Liver (tissue), 9 donors: ENCODE results near the gene URB1. TPM values are rescaled to one million over a fixed set of nuclear protein-coding genes. Genes with fewer than 3 reads are reported as not detected.

Experiments
- DNase-seq: peaks from one replicate; pipeline ENCODE4 v3.0.0-alpha.2; 2017; ENCODE audit warnings: low spot score
- H3K27ac ChIP-seq, 2 donors: one replicate each; pipeline ENCODE4 v1.7.0; 2013; ENCODE audit warnings: inconsistent platforms in 2 of 2, low read length in 2 of 2, control low read depth in 1 of 2, low read depth in 1 of 2, mild to moderate bottlenecking in 1 of 2
- H3K27me3 ChIP-seq, 4 donors: one replicate each; pipeline versions ENCODE4 v1.6.1 to v1.7.0; 2013; ENCODE audit warnings: low read length in 3 of 4, inconsistent platforms in 1 of 4, mild to moderate bottlenecking in 1 of 4, moderate library complexity in 1 of 4; ENCODE audit not compliant: control insufficient read depth in 4 of 4, insufficient read depth in 4 of 4
- H3K36me3 ChIP-seq, 4 donors: one replicate each; pipeline versions ENCODE4 v1.6.1 to v1.7.0; 2013; ENCODE audit warnings: low read length in 3 of 4, mild to moderate bottlenecking in 3 of 4, low read depth in 1 of 4, moderate library complexity in 1 of 4; ENCODE audit not compliant: control insufficient read depth in 4 of 4, insufficient read depth in 3 of 4
- H3K4me1 ChIP-seq, 4 donors: one replicate each; pipeline versions ENCODE4 v1.6.1 to v1.7.0; 2013; ENCODE audit warnings: low read length in 3 of 4, mild to moderate bottlenecking in 3 of 4, moderate library complexity in 1 of 4; ENCODE audit not compliant: control insufficient read depth in 4 of 4, insufficient read depth in 4 of 4
- H3K4me3 ChIP-seq, 3 donors: one replicate each; pipeline versions ENCODE4 v1.6.1 to v1.7.0; 2013; ENCODE audit warnings: low read length in 3 of 3, control low read depth in 1 of 3, low read depth in 1 of 3, mild to moderate bottlenecking in 1 of 3
- H3K9ac ChIP-seq, 2 donors: one replicate each; pipeline ENCODE4 v1.7.0; 2013; ENCODE audit warnings: low read length in 2 of 2, mild to moderate bottlenecking in 2 of 2, moderate library complexity in 2 of 2, control low read depth in 1 of 2, low read depth in 1 of 2
- H3K9me3 ChIP-seq, 4 donors: one replicate each; pipeline versions ENCODE4 v1.6.1 to v1.7.0; 2013; ENCODE audit warnings: low read length in 3 of 4; ENCODE audit not compliant: control insufficient read depth in 4 of 4
- ATF3 ChIP-seq: IDR thresholded peaks from 2 replicates; pipeline ENCODE4 v1.6.1; 2016; ENCODE audit warnings: antibody characterized with exemption
- CTCF ChIP-seq: fragments of 150-350 bp; IDR thresholded peaks from 2 replicates; pipeline ENCODE4 v1.5.1; 2017; ENCODE audit warnings: improper control_type of control experiment, low read depth, low read length; ENCODE audit not compliant: missing input control
- EGR1 ChIP-seq, 2 donors: IDR thresholded peaks; 2 replicates each; pipeline ENCODE4 v1.6.1; 2016 to 2018; ENCODE audit warnings: antibody characterized with exemption in 2 of 2, low read depth in 2 of 2
- FOXA1 ChIP-seq: IDR thresholded peaks from 2 replicates; pipeline ENCODE4 v1.6.1; 2016; ENCODE audit warnings: antibody characterized with exemption
- FOXA2 ChIP-seq: IDR thresholded peaks from 2 replicates; pipeline ENCODE4 v1.6.1; 2016; ENCODE audit warnings: antibody characterized with exemption
- GABPA ChIP-seq, 2 donors: IDR thresholded peaks in 1 of 2; conservative IDR thresholded peaks in 1 of 2; 2 replicates each; pipeline ENCODE4 v1.6.1; 2016; ENCODE audit warnings: antibody characterized with exemption in 2 of 2, mild to moderate bottlenecking in 1 of 2, moderate library complexity in 1 of 2
- HNF4A ChIP-seq, 2 donors: conservative IDR thresholded peaks; 2 replicates each; pipeline ENCODE4 v1.6.1; 2016; ENCODE audit warnings: antibody characterized with exemption in 2 of 2, mild to moderate bottlenecking in 2 of 2
- HNF4G ChIP-seq: IDR thresholded peaks from 2 replicates; pipeline ENCODE4 v1.6.1; 2016; ENCODE audit warnings: antibody characterized with exemption
- JUND ChIP-seq, 2 donors: IDR thresholded peaks; 2 replicates each; pipeline ENCODE4 v1.6.1; 2016; ENCODE audit warnings: antibody characterized with exemption in 2 of 2
- MAX ChIP-seq: IDR thresholded peaks from 2 replicates; pipeline ENCODE4 v1.6.1; 2016; ENCODE audit warnings: antibody characterized with exemption
- NR2F2 ChIP-seq: IDR thresholded peaks from 2 replicates; pipeline ENCODE4 v1.6.1; 2016; ENCODE audit warnings: antibody characterized with exemption
- RAD21 ChIP-seq, 2 donors: IDR thresholded peaks; 2 replicates each; pipeline ENCODE4 v1.6.1; 2016; ENCODE audit warnings: antibody characterized with exemption in 2 of 2, mild to moderate bottlenecking in 2 of 2
- REST ChIP-seq: IDR thresholded peaks from 2 replicates; pipeline ENCODE4 v1.6.1; 2016; ENCODE audit warnings: antibody characterized with exemption, mild to moderate bottlenecking
- RXRA ChIP-seq, 2 donors: IDR thresholded peaks; 2 replicates each; pipeline ENCODE4 v1.6.1; 2017 to 2018; ENCODE audit warnings: antibody characterized with exemption in 2 of 2, mild to moderate bottlenecking in 1 of 2
- SP1 ChIP-seq: IDR thresholded peaks from 2 replicates; pipeline ENCODE4 v1.6.1; 2018; ENCODE audit warnings: antibody characterized with exemption, mild to moderate bottlenecking
- TAF1 ChIP-seq: conservative IDR thresholded peaks from 2 replicates; pipeline ENCODE4 v1.6.1; 2016; ENCODE audit warnings: antibody characterized with exemption, mild to moderate bottlenecking
- YY1 ChIP-seq: IDR thresholded peaks from 2 replicates; pipeline ENCODE4 v1.6.1; 2016; ENCODE audit warnings: antibody characterized with exemption, mild to moderate bottlenecking
- ZBTB33 ChIP-seq: IDR thresholded peaks from 2 replicates; pipeline ENCODE4 v1.6.1; 2016; ENCODE audit warnings: antibody characterized with exemption
- WGBS: extraction: QIAGEN DNeasy Blood & Tissue Kit; methylation state at CpG from one replicate; pipeline ENCODE4 v1.1.7; 2013; 5-methylcytosine and 5-hydroxymethylcytosine counted together
- polyA plus RNA-seq, 2 donors: library from polyadenylated mRNA; stranded (reverse) in 1 of 2; unstranded in 1 of 2; fragments of 200-250 nt in 1 of 2; fragments of >200 nt in 1 of 2; fragmentation: Nextera tagmentation in 1 of 2; extraction: Ambion mirVana in 1 of 2; gene quantifications; one replicate each; pipeline versions ENCODE4 v1.2.1 to v1.2.3, GENCODE V29; 2013 to 2015
- total RNA-seq, 2 donors: library from RNA; depleted of rRNA; stranded (reverse); fragments of >200 nt; gene quantifications; one replicate each; pipeline ENCODE4 v1.2.3, GENCODE V29; 2014
- donor health status: healthy.
- donor health status: healthy.
- donor health status: healthy.
- donor health status: healthy.
- donor health status: healthy.

Gene URB1
- total and polyA plus RNA-seq, 4 donors, result 2.8 to 14.5 (median 7.1) TPM

GRCh38 chr21:32278103-32278502 is 114.7 kb downstream of the URB1 start:
- TF ChIP-seq ATF3 (no peak), JUND (IDR thresholded peaks at IDR 0.05) (no peak), YY1 (no peak), REST (no peak), CTCF (no peak), NR2F2 (no peak), ZBTB33 (no peak), FOXA2 (no peak), FOXA1 (no peak), RAD21 (IDR thresholded peaks at IDR 0.05) (no peak), SP1 (no peak), GABPA (IDR thresholded peaks at IDR 0.05 in 1 of 2, conservative IDR thresholded peaks at IDR 0.05 in 1 of 2) (no peak), RXRA (IDR thresholded peaks at IDR 0.05) (no peak), MAX (no peak)
- DNase-seq, result no peak
- Histone ChIP-seq H3K4me1 (peaks cover 7 to 21% (median 17%) of the 10 kb centered on the region in 4 donors), H3K27ac (no peak overlapping the region), H3K4me3 (peak overlapping the region; percentile 80 to 95 (median 86)), H3K27me3 (no peaks in the 10 kb centered on the region), H3K9me3 (no peaks in the 10 kb centered on the region), H3K9ac (no peak overlapping the region), H3K36me3 (peaks cover 0 to 3% (median 0%) of the 10 kb centered on the region in 4 donors)
- 8% methylated on average over 9 of the region's 9 CpGs for WGBS

- H3K4me3 ChIP-seq, result no peak overlapping the region
- H3K9ac ChIP-seq, result no peak overlapping the region
- H3K4me1 ChIP-seq, result peaks cover 7 to 21% (median 17%) of the 10 kb centered on the region in 4 donors
- H3K27ac ChIP-seq, result no peak overlapping the region
- no peak for DNase-seq
- H3K9me3 ChIP-seq, result no peaks in the 10 kb centered on the region
- WGBS, result 71% methylated on average over 4 of the region's 4 CpGs
- no peaks in the 10 kb centered on the region for H3K27me3 ChIP-seq
- H3K36me3 ChIP-seq, result peaks cover 0 to 6% (median 3%) of the 10 kb centered on the region in 4 donors
- no peak for TF ChIP-seq TAF1
- TF ChIP-seq NR2F2, result no peak
- TF ChIP-seq YY1, result no peak
- TF ChIP-seq HNF4A (conservative IDR thresholded peaks at IDR 0.05), result no peak
- TF ChIP-seq EGR1 (IDR thresholded peaks at IDR 0.05; ENCODE audit: low read depth in 2 of 2), result no peak
- no peak for TF ChIP-seq SP1
- TF ChIP-seq RAD21 (IDR thresholded peaks at IDR 0.05), result no peak
- no peak for TF ChIP-seq REST
- no peak for TF ChIP-seq HNF4G
- TF ChIP-seq ATF3, result no peak
- no peak for TF ChIP-seq CTCF
- no peak for TF ChIP-seq GABPA (IDR thresholded peaks at IDR 0.05 in 1 of 2, conservative IDR thresholded peaks at IDR 0.05 in 1 of 2)
- TF ChIP-seq JUND (IDR thresholded peaks at IDR 0.05), result no peak
Measured at GRCh38 chr21:32276671-32277070, 116.1 kb downstream of the URB1 start.
